ENCODE data around the gene RAB11FIP2.

DNA sequence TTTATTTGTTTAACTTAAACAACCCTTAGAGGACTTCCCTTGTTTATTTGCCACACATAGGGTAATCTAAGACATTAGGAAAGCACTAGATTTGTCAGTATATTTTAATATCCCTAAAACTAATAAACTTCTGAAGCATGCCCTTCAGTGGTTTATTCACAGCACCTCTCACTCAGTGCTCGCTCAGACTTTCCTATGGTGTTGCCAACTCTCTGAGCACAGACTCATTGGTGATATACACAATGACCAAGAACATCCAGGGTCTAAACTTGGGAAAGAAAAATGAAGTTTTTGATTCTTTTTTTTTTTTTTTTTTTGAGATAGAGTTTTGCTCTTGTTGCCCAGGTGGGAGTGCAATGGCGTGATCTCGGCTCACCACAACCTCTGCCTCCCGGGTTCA, 82.2 kb downstream of the RAB11FIP2 start:
- TF ChIP-seq, protein P1, sequence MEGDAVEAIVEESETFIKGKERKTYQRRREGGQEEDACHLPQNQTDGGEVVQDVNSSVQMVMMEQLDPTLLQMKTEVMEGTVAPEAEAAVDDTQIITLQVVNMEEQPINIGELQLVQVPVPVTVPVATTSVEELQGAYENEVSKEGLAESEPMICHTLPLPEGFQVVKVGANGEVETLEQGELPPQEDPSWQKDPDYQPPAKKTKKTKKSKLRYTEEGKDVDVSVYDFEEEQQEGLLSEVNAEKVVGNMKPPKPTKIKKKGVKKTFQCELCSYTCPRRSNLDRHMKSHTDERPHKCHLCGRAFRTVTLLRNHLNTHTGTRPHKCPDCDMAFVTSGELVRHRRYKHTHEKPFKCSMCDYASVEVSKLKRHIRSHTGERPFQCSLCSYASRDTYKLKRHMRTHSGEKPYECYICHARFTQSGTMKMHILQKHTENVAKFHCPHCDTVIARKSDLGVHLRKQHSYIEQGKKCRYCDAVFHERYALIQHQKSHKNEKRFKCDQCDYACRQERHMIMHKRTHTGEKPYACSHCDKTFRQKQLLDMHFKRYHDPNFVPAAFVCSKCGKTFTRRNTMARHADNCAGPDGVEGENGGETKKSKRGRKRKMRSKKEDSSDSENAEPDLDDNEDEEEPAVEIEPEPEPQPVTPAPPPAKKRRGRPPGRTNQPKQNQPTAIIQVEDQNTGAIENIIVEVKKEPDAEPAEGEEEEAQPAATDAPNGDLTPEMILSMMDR (IDR thresholded peaks at IDR 0.05), result no peak
- no peak for TF ChIP-seq POLR2A (IDR thresholded peaks at IDR 0.05)
